Stimulated activated CD4-positive, alpha-beta T cell treated with anti-CD3 and anti-CD28 coated beads, Interleukin-1b, Interleukin-23, amount 100 ng/mL, for 48 hours (primary cell): Measurements from ENCODE around the gene RNF115.

Experiments used
- DNase-seq: peaks from one replicate; pipeline ENCODE4 v3.0.0-alpha.2; 2020

RNF115 gene

GRCh38 chr1:145692785-145693443 is 131.0 kb downstream of the RNF115 start:
- DNase-seq = no peak

- peak; percentile 25 for DNase-seq
Observed at GRCh38 chr1:145690587-145691558, 133.0 kb downstream of the RNF115 start.

- DNase-seq = no peak
Observed at GRCh38 chr1:145689922-145690321, 134.0 kb downstream of the RNF115 start.

GRCh38 chr1:145688924-145689323 is 135.0 kb downstream of the RNF115 start:
- DNase-seq = no peak
